ENCODE measurements around the gene DOCK3.
A peak's percentile ranks its signal among the peaks of the same experiment; 100 is the strongest.

DOCK3 gene, protein sequence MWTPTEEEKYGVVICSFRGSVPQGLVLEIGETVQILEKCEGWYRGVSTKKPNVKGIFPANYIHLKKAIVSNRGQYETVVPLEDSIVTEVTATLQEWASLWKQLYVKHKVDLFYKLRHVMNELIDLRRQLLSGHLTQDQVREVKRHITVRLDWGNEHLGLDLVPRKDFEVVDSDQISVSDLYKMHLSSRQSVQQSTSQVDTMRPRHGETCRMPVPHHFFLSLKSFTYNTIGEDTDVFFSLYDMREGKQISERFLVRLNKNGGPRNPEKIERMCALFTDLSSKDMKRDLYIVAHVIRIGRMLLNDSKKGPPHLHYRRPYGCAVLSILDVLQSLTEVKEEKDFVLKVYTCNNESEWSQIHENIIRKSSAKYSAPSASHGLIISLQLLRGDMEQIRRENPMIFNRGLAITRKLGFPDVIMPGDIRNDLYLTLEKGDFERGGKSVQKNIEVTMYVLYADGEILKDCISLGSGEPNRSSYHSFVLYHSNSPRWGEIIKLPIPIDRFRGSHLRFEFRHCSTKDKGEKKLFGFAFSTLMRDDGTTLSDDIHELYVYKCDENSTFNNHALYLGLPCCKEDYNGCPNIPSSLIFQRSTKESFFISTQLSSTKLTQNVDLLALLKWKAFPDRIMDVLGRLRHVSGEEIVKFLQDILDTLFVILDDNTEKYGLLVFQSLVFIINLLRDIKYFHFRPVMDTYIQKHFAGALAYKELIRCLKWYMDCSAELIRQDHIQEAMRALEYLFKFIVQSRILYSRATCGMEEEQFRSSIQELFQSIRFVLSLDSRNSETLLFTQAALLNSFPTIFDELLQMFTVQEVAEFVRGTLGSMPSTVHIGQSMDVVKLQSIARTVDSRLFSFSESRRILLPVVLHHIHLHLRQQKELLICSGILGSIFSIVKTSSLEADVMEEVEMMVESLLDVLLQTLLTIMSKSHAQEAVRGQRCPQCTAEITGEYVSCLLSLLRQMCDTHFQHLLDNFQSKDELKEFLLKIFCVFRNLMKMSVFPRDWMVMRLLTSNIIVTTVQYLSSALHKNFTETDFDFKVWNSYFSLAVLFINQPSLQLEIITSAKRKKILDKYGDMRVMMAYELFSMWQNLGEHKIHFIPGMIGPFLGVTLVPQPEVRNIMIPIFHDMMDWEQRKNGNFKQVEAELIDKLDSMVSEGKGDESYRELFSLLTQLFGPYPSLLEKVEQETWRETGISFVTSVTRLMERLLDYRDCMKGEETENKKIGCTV (N-terminal part only)

GRCh38 chr3:50674349-50675178, at the start of gene DOCK3:
Gene DOCK3, plus strand, starts transcription at chr3:50674927. Its CDS starts 337 bp downstream, at chr3:50675264.
- no peak within 1 kb of the TSS for H3K27ac Mint-ChIP-seq
- peak; percentile 83 for ATAC-seq
- no peaks in the 10 kb centered on the region for H3K36me3 Mint-ChIP-seq
- H3K27me3 Mint-ChIP-seq, result peaks cover 35% of the 10 kb centered on the region
- H3K4me1 Mint-ChIP-seq, result peaks cover 7% of the 10 kb centered on the region
- peak within 1 kb of the TSS; percentile 50 for H3K4me3 Mint-ChIP-seq
- no peaks in the 10 kb centered on the region for H3K9me3 Mint-ChIP-seq

DNA sequence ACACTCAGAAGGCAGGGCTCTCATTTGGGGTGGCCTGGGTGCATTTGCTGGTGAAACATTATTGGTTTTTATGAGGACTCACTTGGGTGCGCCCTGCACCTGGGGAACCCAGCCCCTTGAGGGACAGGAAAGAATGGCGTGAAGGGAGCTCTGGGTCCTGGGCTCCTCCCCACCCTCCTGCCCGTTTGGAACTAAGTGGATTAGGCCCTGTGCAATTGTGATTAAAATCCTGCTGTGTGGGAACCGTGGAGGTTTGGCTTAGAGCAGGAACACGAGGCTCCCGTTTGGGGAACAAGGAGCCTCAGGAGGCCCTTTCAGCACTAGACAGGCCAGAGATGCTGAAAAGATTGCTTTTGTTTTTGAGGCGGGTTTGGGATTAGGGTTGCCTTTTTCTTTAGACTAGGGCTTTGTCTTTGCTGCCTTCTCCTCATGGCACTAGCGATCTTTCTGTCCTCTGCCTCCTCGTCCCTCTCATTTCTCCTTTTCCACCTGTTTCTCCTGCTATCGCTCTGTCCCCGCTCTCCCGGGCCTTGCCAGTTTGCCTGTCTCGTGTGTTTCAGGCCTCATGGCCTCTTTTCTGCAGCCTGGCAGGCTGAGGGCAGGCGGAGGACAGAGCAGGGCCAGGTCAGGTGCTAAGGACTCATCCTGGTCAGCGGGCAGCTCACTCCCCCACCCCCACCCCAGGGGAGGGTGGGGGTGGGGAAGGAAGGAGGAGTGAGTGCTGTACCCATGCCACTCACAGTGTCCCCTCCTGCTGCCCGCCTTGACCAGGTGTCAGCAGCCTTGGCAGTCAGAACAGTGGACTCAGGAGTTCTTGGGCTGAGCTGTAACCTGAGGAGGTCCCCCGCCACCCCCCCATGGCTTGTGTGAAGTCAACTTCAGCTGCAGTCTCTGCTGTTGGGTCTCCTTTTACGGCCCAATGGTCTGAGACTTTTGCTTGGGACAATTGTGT, 49.2 kb upstream of the DOCK3 start:
- Mint-ChIP-seq H3K27ac (no peak overlapping the region), H3K4me1 (peaks cover 76% of the 10 kb centered on the region), H3K4me3 (no peak overlapping the region), H3K36me3 (peaks cover 27% of the 10 kb centered on the region), H3K9me3 (no peaks in the 10 kb centered on the region), H3K27me3 (no peaks in the 10 kb centered on the region)
- no peak for ATAC-seq

DNA sequence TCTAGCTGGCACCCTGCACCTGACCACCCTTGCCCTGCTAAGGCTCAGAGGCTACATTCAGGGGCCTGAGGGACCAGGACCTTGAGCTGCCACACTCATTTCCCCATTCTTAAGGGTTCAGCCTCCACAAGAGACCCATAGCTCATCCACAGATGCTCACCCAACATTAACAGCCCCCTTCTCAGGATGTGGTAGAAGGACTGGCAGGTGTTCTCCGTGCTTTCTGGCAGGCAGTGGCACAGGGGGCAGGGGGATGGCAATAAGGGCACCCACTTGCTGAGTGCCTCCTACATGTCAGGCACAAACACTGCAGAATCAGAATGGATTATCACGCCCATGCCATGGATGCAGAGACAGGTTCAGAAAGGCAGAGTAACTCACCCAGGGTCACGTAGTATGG, 48.3 kb upstream of the DOCK3 start:
- no peak overlapping the region for H3K4me3 Mint-ChIP-seq
- no peak for ATAC-seq

GRCh38 chr3:50627407-50628051, 47.2 kb upstream of the DOCK3 start:
- Mint-ChIP-seq H3K36me3 (peaks cover 22% of the 10 kb centered on the region), H3K27ac (peak overlapping the region; percentile 29), H3K27me3 (no peaks in the 10 kb centered on the region), H3K4me1 (peaks cover 88% of the 10 kb centered on the region), H3K9me3 (no peaks in the 10 kb centered on the region), H3K4me3 (no peak overlapping the region)
- no peak for ATAC-seq

More for the DNA sequence above, 48.3 kb upstream of the DOCK3 start:
- peaks cover 80% of the 10 kb centered on the region for H3K4me1 Mint-ChIP-seq
- no peaks in the 10 kb centered on the region for H3K27me3 Mint-ChIP-seq
- H3K9me3 Mint-ChIP-seq, result no peaks in the 10 kb centered on the region
- no peak overlapping the region for H3K27ac Mint-ChIP-seq
- H3K36me3 Mint-ChIP-seq, result peaks cover 22% of the 10 kb centered on the region

- Mint-ChIP-seq H3K4me1 (peaks cover 88% of the 10 kb centered on the region), H3K4me3 (no peak overlapping the region), H3K36me3 (peaks cover 26% of the 10 kb centered on the region), H3K27me3 (no peaks in the 10 kb centered on the region), H3K9me3 (no peaks in the 10 kb centered on the region), H3K27ac (no peak overlapping the region)
- ATAC-seq, result no peak
These were observed 46.1 kb upstream of the DOCK3 start for GRCh38 chr3:50628601-50629000.

DNA sequence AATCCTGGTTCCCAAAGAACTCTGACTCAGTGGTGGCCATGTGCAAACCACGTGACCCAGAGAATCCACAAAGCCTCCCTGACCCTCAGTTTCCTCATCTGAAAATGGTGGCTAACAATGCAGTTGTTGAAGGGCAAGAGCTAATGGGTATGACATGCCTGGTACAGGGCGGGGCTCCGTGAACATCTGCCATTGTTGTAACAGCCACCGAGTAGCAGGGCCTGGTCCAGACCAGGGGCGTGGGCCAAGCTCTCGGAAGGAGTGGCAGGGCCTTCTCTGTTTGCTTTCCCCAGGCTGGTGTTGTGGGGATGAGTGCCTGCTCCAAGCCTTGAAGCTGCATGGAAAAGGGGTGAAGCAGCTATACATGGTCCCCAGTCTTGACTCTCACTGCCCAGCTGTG, 44.3 kb upstream of the DOCK3 start:
- no peak for ATAC-seq
- Mint-ChIP-seq H3K4me1 (peaks cover 81% of the 10 kb centered on the region), H3K4me3 (no peak overlapping the region), H3K36me3 (peaks cover 25% of the 10 kb centered on the region), H3K27ac (no peak overlapping the region), H3K9me3 (no peaks in the 10 kb centered on the region), H3K27me3 (no peaks in the 10 kb centered on the region)

DNA sequence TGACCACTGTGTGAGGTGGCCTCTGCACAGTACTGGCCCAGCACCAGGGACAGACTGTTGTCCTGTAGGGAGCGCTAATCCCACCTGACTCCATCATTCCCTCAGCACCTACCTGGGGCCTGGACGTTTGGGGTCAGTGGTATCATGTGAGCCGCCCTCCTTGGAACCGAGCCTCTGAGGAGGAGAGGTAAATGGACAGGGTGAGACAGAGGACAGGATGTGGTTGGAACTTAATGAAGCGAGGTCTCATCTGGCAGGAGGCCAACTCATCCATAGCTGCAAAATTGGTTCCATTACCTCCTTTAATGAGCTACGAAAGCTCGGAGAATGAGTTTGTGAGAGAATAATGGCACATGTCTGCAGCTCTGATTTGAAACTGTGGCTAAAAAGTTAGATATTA, 43.9 kb upstream of the DOCK3 start:
- Mint-ChIP-seq H3K36me3 (peaks cover 25% of the 10 kb centered on the region), H3K9me3 (no peaks in the 10 kb centered on the region), H3K4me3 (no peak overlapping the region), H3K27ac (no peak overlapping the region), H3K4me1 (peaks cover 76% of the 10 kb centered on the region), H3K27me3 (no peaks in the 10 kb centered on the region)
- ATAC-seq, result no peak

DNA sequence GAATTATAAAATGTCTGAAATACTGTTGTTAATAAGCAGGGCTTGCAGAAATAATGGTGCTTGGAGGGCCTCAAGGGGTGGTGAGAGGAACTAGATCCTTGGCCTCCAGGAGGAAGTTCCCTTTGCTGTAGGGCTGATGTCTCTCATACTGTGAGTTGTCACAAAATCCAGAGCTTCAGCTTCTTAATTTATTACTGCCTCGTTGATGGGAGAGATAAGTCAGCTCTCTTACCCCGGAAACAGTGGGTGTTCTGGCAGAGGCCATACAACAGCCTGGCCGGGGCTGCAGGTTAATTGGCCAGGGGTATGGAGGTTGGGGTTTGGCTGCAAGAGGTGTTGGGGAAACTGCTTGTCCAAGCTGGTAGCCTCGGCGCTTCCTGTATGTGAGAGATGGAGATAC, 42.3 kb upstream of the DOCK3 start:
- H3K36me3 Mint-ChIP-seq, result peaks cover 16% of the 10 kb centered on the region
- no peaks in the 10 kb centered on the region for H3K27me3 Mint-ChIP-seq
- H3K27ac Mint-ChIP-seq, result peak overlapping the region; percentile 35
- H3K4me1 Mint-ChIP-seq, result peaks cover 77% of the 10 kb centered on the region
- ATAC-seq, result peak; percentile 46
- no peaks in the 10 kb centered on the region for H3K9me3 Mint-ChIP-seq
- H3K4me3 Mint-ChIP-seq, result no peak overlapping the region

GRCh38 chr3:50633230-50633790, 41.4 kb upstream of the DOCK3 start:
- Mint-ChIP-seq H3K27ac (no peak overlapping the region), H3K4me1 (peaks cover 76% of the 10 kb centered on the region), H3K4me3 (no peak overlapping the region), H3K27me3 (no peaks in the 10 kb centered on the region), H3K9me3 (no peaks in the 10 kb centered on the region), H3K36me3 (peaks cover 16% of the 10 kb centered on the region)
- ATAC-seq, result no peak

GRCh38 chr3:50635066-50635465, 39.7 kb upstream of the DOCK3 start:
- no peak overlapping the region for H3K27ac Mint-ChIP-seq
- H3K36me3 Mint-ChIP-seq, result peaks cover 16% of the 10 kb centered on the region
- H3K4me3 Mint-ChIP-seq, result no peak overlapping the region
- peaks cover 58% of the 10 kb centered on the region for H3K4me1 Mint-ChIP-seq
- H3K9me3 Mint-ChIP-seq, result no peaks in the 10 kb centered on the region
- ATAC-seq, result no peak
- H3K27me3 Mint-ChIP-seq, result no peaks in the 10 kb centered on the region

- peaks cover 35% of the 10 kb centered on the region for H3K36me3 Mint-ChIP-seq
- H3K27ac Mint-ChIP-seq, result no peak overlapping the region
- no peak overlapping the region for H3K4me3 Mint-ChIP-seq
- no peaks in the 10 kb centered on the region for H3K27me3 Mint-ChIP-seq
- no peaks in the 10 kb centered on the region for H3K9me3 Mint-ChIP-seq
- no peak for ATAC-seq
- H3K4me1 Mint-ChIP-seq, result peaks cover 39% of the 10 kb centered on the region
These were observed 37.7 kb upstream of the DOCK3 start for GRCh38 chr3:50637011-50637410.

GRCh38 chr3:50637945-50638344, 36.8 kb upstream of the DOCK3 start:
- no peak overlapping the region for H3K4me3 Mint-ChIP-seq
- no peaks in the 10 kb centered on the region for H3K9me3 Mint-ChIP-seq
- no peaks in the 10 kb centered on the region for H3K27me3 Mint-ChIP-seq
- ATAC-seq, result no peak
- peaks cover 40% of the 10 kb centered on the region for H3K36me3 Mint-ChIP-seq
- peaks cover 29% of the 10 kb centered on the region for H3K4me1 Mint-ChIP-seq
- no peak overlapping the region for H3K27ac Mint-ChIP-seq

DNA sequence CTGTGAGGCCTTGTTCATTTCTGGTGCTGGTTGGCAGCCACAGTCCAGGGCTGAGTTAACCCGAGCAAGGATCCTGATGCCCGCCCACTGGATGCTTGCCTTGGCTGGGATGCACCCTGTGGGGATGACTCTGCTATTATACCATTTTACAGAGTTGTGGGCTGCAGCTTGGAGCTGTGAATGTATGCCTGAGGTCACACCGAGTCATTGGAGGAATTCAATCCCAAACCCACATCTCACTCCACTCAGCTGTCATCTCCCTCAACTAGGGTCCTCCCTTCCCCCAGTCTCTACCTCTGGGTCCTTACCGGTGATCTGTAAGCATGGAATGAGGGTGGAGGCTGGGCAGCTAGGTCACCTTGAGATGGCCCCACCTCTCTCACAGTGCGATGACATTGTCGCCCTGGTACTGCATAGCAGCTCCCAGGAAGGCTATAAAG, 35.7 kb upstream of the DOCK3 start:
- H3K27ac Mint-ChIP-seq, result no peak overlapping the region
- H3K9me3 Mint-ChIP-seq, result no peaks in the 10 kb centered on the region
- peaks cover 39% of the 10 kb centered on the region for H3K36me3 Mint-ChIP-seq
- H3K27me3 Mint-ChIP-seq, result no peaks in the 10 kb centered on the region
- no peak overlapping the region for H3K4me3 Mint-ChIP-seq
- H3K4me1 Mint-ChIP-seq, result peaks cover 18% of the 10 kb centered on the region
- no peak for ATAC-seq

Data from stimulated activated memory B cell treated with anti-CD40 and anti-IgM and Interleukin-4, amounts not matched to agents 10 μg/mL and 1 μg/mL and 100 μg/mL, for 72 hours (primary cell).